CD4-positive, alpha-beta T cell treated with Interleukin-10 for 1 hour (primary cell): ENCODE data around the gene RAB8B.
A peak's percentile ranks its signal among the peaks of the same experiment; 100 is the strongest.

Source experiments
- DNase-seq: peaks from one replicate; pipeline ENCODE4 v3.0.0-alpha.2; 2020

The RAB8B gene

GRCh38 chr15:63238796-63239195 lies 49.4 kb downstream of the RAB8B start:
- DNase-seq, result peak; percentile 23

GRCh38 chr15:63240109-63240508 lies 50.7 kb downstream of the RAB8B start:
- DNase-seq, result no peak

GRCh38 chr15:63241316-63241715 lies 51.9 kb downstream of the RAB8B start:
- no peak for DNase-seq

GRCh38 chr15:63243101-63243500 lies 53.7 kb downstream of the RAB8B start:
- DNase-seq, result no peak

GRCh38 chr15:63243776-63244175 lies 54.4 kb downstream of the RAB8B start:
- no peak for DNase-seq

- DNase-seq, result no peak
Measured at GRCh38 chr15:63244399-63244798, 55.0 kb downstream of the RAB8B start.

GRCh38 chr15:63244976-63245645 lies 55.7 kb downstream of the RAB8B start:
- DNase-seq, result peak; percentile 23

- DNase-seq, result peak; percentile 19
Measured at GRCh38 chr15:63246691-63247469, 57.5 kb downstream of the RAB8B start.

GRCh38 chr15:63250312-63250965 lies 61.0 kb downstream of the RAB8B start:
- DNase-seq, result no peak

- DNase-seq, result no peak
Measured at GRCh38 chr15:63251701-63252100, 62.3 kb downstream of the RAB8B start.

- DNase-seq, result no peak
Measured at GRCh38 chr15:63252292-63252691, 62.9 kb downstream of the RAB8B start.

GRCh38 chr15:63254991-63255390 lies 65.6 kb downstream of the RAB8B start:
- DNase-seq, result no peak

- DNase-seq, result no peak
Measured at GRCh38 chr15:63255489-63255990, 66.1 kb downstream of the RAB8B start.

- DNase-seq, result no peak
Measured at GRCh38 chr15:63256433-63257274, 67.2 kb downstream of the RAB8B start.

- no peak for DNase-seq
Measured at GRCh38 chr15:63258658-63259057, 69.3 kb downstream of the RAB8B start.

- DNase-seq, result no peak
Measured at GRCh38 chr15:63260791-63261190, 71.4 kb downstream of the RAB8B start.

- no peak for DNase-seq
Measured at GRCh38 chr15:63261311-63261710, 71.9 kb downstream of the RAB8B start.

GRCh38 chr15:63263519-63263918 lies 74.1 kb downstream of the RAB8B start:
- no peak for DNase-seq

- DNase-seq, result no peak
Measured at GRCh38 chr15:63264688-63265293, 75.4 kb downstream of the RAB8B start.

- peak; percentile 19 for DNase-seq
Measured at GRCh38 chr15:63274427-63274826, 85.0 kb downstream of the RAB8B start.

GRCh38 chr15:63276342-63277037 lies 87.1 kb downstream of the RAB8B start:
- DNase-seq, result no peak
